ENCODE measurements around the gene PRDX1. TPM values are rescaled to one million over a fixed set of nuclear protein-coding genes. Genes with fewer than 3 reads are reported as not detected.

Gene PRDX1
- total and polyA plus RNA-seq, 2 of the 8 experiments (the other 6 are each of a cell fraction or from before 2014, with no cell fraction given), result 1,165 to 1,418 TPM

- no peak overlapping the region for H4K5ac ChIP-seq (ENCODE audit: insufficient read length, low read depth, low read length)
- H2BK12ac ChIP-seq (ENCODE audit: low read depth, low read length), result no peak overlapping the region
- H4K20me1 ChIP-seq (replicated peaks in 1 of 2; ENCODE audit: control insufficient read depth in 1 of 2, insufficient read depth in 2 of 2, low read length in 2 of 2), result peaks cover 6 to 11% of the 10 kb centered on the region in 2 experiments
- H3K27ac ChIP-seq (ENCODE audit: low read depth, low read length), result no peak overlapping the region
- no peak overlapping the region for H4K8ac ChIP-seq (ENCODE audit: extremely low read depth, insufficient read depth, low read length)
- no peak overlapping the region for H2BK20ac ChIP-seq (ENCODE audit: low read length)
- H3K14ac ChIP-seq (ENCODE audit: insufficient read length), result no peak overlapping the region
- 47% methylated on average over 8 of the region's 8 CpGs; no CpG with 5 or more reads in 1 of the 2 experiments for WGBS, 2 experiments (ENCODE audit: extremely low coverage in 1 of 2, insufficient coverage in 1 of 2, insufficient read length in 1 of 2, insufficient replicate concordance in 2 of 2, low coverage in 1 of 2, low lambda C conversion rate in 2 of 2, missing lambda C conversion rate in 1 of 2)
- no peak overlapping the region for H4K91ac ChIP-seq (replicated peaks; ENCODE audit: insufficient read length, low read length)
- H3K79me1 ChIP-seq (ENCODE audit: low read depth, low read length), result 0 out of 2 replicates have a peak, but pooled peaks cover 3% of the 10 kb centered on the region
- H3K27me3 ChIP-seq (replicated peaks in 1 of 4; ENCODE audit: control insufficient read depth in 3 of 4, extremely low read depth in 1 of 4, insufficient read depth in 3 of 4, low read length in 3 of 4), result no peaks in the 10 kb centered on the region
- no peak overlapping the region for H2AK5ac ChIP-seq (ENCODE audit: low read depth, low read length)
- no peaks in the 10 kb centered on the region for H3K23me2 ChIP-seq (ENCODE audit: low read depth, low read length)
- no peaks in the 10 kb centered on the region for H3K9me3 ChIP-seq (ENCODE audit: insufficient read depth in 2 of 2, low read depth in 1 of 2, low read length in 1 of 2)
- no peak overlapping the region for H3K18ac ChIP-seq (ENCODE audit: extremely low read depth, low read length)
- H3K79me2 ChIP-seq (ENCODE audit: control insufficient read depth in 1 of 2, insufficient read depth in 2 of 2, low read length in 2 of 2), result no peaks in the 10 kb centered on the region
- H3K23ac ChIP-seq (ENCODE audit: insufficient read length), result no peak overlapping the region
- H3K56ac ChIP-seq (replicated peaks; ENCODE audit: insufficient read length, low read depth, low read length), result no peak overlapping the region
- H3K9ac ChIP-seq (replicated peaks in 1 of 4; ENCODE audit: extremely low read depth in 1 of 4, low read depth in 3 of 4, low read length in 3 of 4), result no peak overlapping the region
- no peak overlapping the region for H3K4me3 ChIP-seq (ENCODE audit: extremely low read depth in 1 of 4, insufficient read depth in 2 of 4, low read depth in 3 of 4, low read length in 4 of 4)
- H2BK5ac ChIP-seq (ENCODE audit: low read depth, low read length), result no peak overlapping the region
- DNase-seq (ENCODE audit: low read depth in 1 of 2, low spot score in 2 of 2) (peak in 1 of 2 experiments; percentile 83), FAIRE-seq (peak; percentile 82)
- no peak overlapping the region for H2BK15ac ChIP-seq (ENCODE audit: low read length)
- H3K36me3 ChIP-seq (ENCODE audit: control insufficient read depth in 2 of 4, insufficient read depth in 4 of 4, low read length in 3 of 4), result peaks cover 27 to 50% (median 41%) of the 10 kb centered on the region in 4 experiments
- H2AFZ ChIP-seq (ENCODE audit: low read length), result no peak overlapping the region
- H3K4ac ChIP-seq (replicated peaks; ENCODE audit: insufficient read length, low read depth, low read length), result no peak overlapping the region
- no peak overlapping the region for H3K4me2 ChIP-seq (ENCODE audit: insufficient read depth in 1 of 2, low read depth in 2 of 2, low read length in 2 of 2)
- POLR2A ChIA-PET (ENCODE audit: partially characterized antibody), result interaction anchor here (1.0 to 16.6 kb wide), 10 partner anchors 9 to 70 kb away, joined by 3 to 222 read pairs (median 34); partner anchors contain the start of genes AKR1A1, CCDC163, MMACHC and NASP
- CTCF ChIA-PET (ENCODE audit: partially characterized antibody), result interaction anchor here (0.5 to 10.7 kb wide), 37 partner anchors 10 to 856 kb away, joined by 3 to 133 read pairs (median 6); partner anchors contain the start of genes AKR1A1, CCDC163, MMACHC and NASP
- H3K4me1 ChIP-seq (replicated peaks in 1 of 4; ENCODE audit: control insufficient read depth in 3 of 4, insufficient read depth in 4 of 4, low read length in 3 of 4), result peaks cover 0 to 12% (median 5%) of the 10 kb centered on the region in 4 experiments; a peak in 6 of 7 replicates
- H2BK120ac ChIP-seq (replicated peaks; ENCODE audit: low read depth, low read length), result no peak overlapping the region
- peak; percentile 30 to 35; a peak in 1 of 3 replicates for TF ChIP-seq POLR2A (IDR thresholded peaks at IDR 0.05; ENCODE audit: control extremely low read depth in 1 of 2, low read depth in 2 of 2, low read length in 2 of 2)
- TF ChIP-seq TEAD4 (IDR thresholded peaks at IDR 0.05; ENCODE audit: low read depth, low read length), result peak; percentile 65; the same call in 1 of the 2 replicates
- no peak for TF ChIP-seq GTF2F1 (IDR thresholded peaks at IDR 0.05; ENCODE audit: borderline replicate concordance, low read depth, low read length)
- TF ChIP-seq BCL11A (IDR thresholded peaks at IDR 0.05; ENCODE audit: low read depth in 2 of 2, low read length in 2 of 2), result no peak
- no peak for TF ChIP-seq SIN3A (conservative IDR thresholded peaks at IDR 0.05 in 1 of 2, IDR thresholded peaks at IDR 0.05 in 1 of 2; ENCODE audit: low read depth in 1 of 2, low read length in 2 of 2)
- no peak for TF ChIP-seq SIRT6 (IDR thresholded peaks at IDR 0.05; ENCODE audit: low read length)
- no peak for TF ChIP-seq NRF1 (IDR thresholded peaks at IDR 0.05; ENCODE audit: low read depth, low read length)
- TF ChIP-seq RAD21 (IDR thresholded peaks at IDR 0.05 in 1 of 2, conservative IDR thresholded peaks at IDR 0.05 in 1 of 2; ENCODE audit: low read depth in 2 of 2, low read length in 2 of 2), result peak; percentile 87 to 93
- no peak for TF ChIP-seq RBBP5 (IDR thresholded peaks at IDR 0.05; ENCODE audit: borderline replicate concordance, low read depth, low read length)
- TF ChIP-seq BACH1 (IDR thresholded peaks at IDR 0.05; ENCODE audit: low read length), result no peak
- no peak for TF ChIP-seq BRCA1 (IDR thresholded peaks at IDR 0.05; ENCODE audit: low read depth, low read length)
- TF ChIP-seq KDM1A (IDR thresholded peaks at IDR 0.05; ENCODE audit: borderline replicate concordance, low read length), result no peak
- TF ChIP-seq NANOG (IDR thresholded peaks at IDR 0.05; ENCODE audit: insufficient read depth, low read depth, low read length, poor library complexity, severe bottlenecking), result no peak
Measured at GRCh38 chr1:45569962-45570581, 48.4 kb upstream of the PRDX1 start.

Data from H1 (cell line).